GM19025 (cell line): ENCODE measurements around the gene RBM22.
"Not testable (repeated sequence)": the region's sequence is repeated elsewhere in the genome, so short reads cannot be mapped to it uniquely, and the experiment has no call there.

Experiments used
- ATAC-seq: cut with Tn5 transposase; IDR thresholded peaks from one replicate; pipeline ENCODE4 v1.9.1; 2021; ENCODE audit warnings: mild to moderate bottlenecking, low read depth, moderate library complexity; ENCODE audit not compliant: unreplicated experiment

The RBM22 gene

GRCh38 chr5:150700594-150701377, at the start of gene RBM22:
RBM22 (minus strand) TSS chr5:150701062; CDS start chr5:150700985, 77 bp downstream.
- ATAC-seq: peak; percentile 96

GRCh38 chr5:150750469-150750868, 49.6 kb upstream of the RBM22 start:
- no peak for ATAC-seq

DNA sequence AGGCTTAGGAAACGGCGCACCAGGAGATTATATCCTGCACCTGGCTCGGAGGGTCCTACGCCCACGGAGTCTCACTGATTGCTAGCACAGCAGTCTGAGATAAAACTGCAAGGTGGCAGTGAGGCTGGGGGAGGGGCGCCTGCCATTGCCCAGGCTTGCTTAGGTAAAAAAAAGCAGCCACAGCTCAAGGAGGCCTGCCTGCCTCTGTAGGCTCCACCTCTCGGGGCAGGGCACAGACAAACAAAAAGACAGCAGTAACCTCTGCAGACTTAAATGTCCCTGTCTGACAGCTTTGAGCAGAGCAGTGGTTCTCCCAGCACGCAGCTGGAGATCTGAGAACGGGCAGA, 42.3 kb upstream of the RBM22 start:
- not testable (repeated sequence) for ATAC-seq

- not testable (repeated sequence) for ATAC-seq
Observed at GRCh38 chr5:150742455-150743141, 41.7 kb upstream of the RBM22 start.

- ATAC-seq: no peak
Observed at GRCh38 chr5:150740992-150741391, 40.1 kb upstream of the RBM22 start.

DNA sequence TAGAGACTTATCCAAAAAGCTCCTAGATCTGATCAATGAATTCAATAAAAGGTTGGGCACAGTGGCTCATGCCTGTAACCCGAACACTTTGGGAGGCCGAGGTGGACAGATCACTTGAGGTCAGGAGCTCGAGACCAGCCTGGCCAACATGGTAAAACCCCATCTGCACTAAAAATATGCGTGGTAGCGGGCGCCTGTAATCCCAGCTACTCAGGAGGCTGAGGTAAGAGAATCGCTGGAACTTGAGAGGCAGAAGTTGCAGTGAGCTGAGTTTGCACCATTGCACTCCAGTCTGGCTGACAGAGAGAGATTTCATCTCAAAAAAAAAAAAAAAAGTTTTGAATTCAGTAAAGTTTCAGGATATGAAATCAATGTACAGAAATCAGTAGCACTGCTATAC, 38.0 kb upstream of the RBM22 start:
- no peak for ATAC-seq

DNA sequence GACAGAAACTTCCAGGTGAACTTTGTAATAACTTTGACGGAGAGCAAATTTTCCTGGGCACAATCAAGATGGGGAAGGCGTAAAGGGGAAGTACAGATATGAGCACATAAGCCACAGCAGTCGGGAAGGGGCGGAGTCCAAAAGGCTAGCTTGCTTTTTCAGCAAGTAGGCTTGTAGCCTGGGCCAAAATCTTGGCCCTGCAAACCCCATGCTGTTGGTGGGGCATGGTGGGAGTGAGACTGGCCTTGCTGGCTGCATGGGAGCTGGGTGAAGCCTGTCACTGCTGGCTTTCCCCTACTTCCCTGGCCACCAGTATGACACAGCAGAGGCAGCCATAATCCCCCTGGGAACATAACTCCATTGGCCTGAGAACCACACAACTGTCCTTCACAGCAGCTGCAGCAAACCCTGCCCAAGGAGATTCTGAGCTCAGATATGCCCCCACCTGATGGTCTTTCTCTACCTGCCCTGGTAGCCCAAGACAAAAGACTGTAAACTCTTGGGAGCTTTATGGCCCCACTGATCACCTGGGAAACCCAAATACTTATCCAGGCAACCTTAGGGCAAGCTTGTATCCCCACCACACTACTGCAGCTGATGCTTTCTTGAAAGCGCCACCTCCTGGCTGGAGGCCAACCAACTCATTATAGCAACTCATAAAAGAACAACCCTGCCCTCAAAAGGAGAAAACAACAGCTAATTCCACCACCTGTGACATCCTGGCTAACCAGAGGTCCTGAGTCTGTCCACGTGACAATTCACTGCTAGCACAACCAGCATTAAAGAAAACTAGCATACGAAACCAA, 33.9 kb upstream of the RBM22 start:
- peak; percentile 79 for ATAC-seq

DNA sequence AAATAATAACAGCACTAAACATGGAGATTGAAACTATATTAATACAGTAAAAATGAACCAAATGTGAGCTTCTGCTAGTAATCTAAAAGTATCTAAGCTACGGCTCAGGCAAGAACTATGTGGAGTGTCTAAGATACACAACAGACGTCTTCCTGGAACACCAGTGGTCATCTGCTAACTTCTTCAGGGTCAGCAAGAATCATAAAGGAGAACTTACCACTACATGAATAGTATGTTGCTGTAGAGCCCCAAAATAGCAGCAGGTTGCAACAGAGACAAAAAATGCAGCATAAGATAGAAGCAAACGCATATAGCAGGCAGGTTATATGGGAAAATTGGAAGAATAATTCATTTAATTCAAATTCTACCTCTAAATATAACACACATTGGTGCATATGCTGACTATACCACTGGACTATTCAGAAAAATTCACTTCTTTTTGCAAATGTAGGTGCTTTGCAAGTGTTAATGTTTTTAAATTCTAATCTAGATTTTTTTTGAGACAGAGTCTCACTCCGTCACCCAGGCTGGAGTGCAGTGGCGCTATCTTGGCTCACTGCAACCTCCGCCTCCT, 30.9 kb upstream of the RBM22 start:
- no peak for ATAC-seq

- no peak for ATAC-seq
Observed at GRCh38 chr5:150729859-150730258, 29.0 kb upstream of the RBM22 start.

GRCh38 chr5:150723845-150724244, 23.0 kb upstream of the RBM22 start:
- ATAC-seq: no peak

- no peak for ATAC-seq
Observed at GRCh38 chr5:150710165-150710564, 9.3 kb upstream of the RBM22 start.

DNA sequence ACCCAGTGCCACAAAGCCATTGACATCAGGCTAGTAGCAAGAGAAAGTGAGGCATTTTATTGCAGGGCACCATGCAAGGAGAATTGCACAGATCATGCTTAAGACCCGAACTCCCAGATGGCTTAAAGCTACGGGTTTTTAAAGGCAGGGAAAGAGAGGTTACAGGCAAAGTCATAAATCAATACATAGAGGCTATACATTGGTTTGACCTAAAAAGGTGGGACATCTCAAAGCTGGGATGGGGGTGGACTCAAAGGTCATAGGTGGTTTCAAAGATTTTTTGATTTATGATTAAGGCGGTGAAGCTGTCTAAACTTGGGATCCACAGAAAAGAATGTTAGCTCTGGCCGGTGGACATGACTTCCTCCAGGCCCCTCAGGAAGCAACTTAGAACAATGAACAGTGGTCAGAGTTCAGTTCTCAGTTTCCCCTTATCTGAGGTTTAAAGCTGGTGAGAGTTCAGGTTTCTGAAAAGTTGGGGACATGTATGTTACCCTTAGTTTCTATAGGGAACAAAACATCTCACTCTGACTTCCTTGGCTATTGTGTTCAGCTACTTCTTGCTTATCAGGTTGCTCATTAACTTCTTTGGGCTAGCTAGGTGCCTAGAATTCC, 6.0 kb upstream of the RBM22 start:
- ATAC-seq: no peak

- ATAC-seq: no peak
Observed at GRCh38 chr5:150703762-150704161, 2.9 kb upstream of the RBM22 start.

DNA sequence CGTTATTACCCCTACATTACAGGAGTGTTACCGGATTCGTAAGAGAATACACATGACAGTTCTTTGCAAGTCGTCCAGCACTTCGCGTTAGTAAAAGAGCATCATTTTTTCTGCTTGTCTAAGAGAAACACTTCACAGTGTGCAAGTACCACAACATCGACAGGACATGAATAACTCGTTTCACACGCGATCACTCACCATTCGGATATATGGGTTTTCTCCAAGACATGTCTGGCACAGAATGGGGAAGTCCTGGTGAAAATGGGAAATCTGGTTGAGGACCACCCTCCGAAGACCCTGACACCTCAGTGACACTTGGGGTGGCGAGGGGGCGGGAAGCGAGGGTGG, 642 bp downstream of the RBM22 start:
- no peak for ATAC-seq

- ATAC-seq: no peak
Observed at GRCh38 chr5:150694612-150695011, 6.2 kb downstream of the RBM22 start.

- ATAC-seq: no peak
Observed at GRCh38 chr5:150692276-150692675, 8.6 kb downstream of the RBM22 start.

GRCh38 chr5:150690760-150691159, 10.1 kb downstream of the RBM22 start:
- ATAC-seq: no peak

DNA sequence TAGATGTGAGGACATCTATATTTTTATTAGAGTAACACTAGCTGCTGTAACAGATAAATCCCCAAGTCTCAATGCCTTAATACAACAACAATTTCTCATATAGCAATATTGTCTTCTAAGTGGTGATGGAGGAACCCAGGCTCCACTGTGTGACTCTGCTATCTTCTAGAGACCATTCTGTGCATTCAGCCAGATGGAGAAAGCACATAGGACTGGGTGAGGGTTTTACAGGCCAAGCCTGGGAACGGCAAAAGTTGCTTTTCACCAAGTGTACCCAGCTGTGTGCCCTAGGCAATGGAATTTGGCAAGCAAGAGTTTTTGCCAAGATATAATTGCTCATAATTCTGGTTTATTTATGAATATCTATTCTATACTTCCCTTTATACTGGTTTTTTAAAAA, 11.7 kb downstream of the RBM22 start:
- ATAC-seq: no peak

GRCh38 chr5:150676578-150676977, 24.3 kb downstream of the RBM22 start:
- no peak for ATAC-seq

DNA sequence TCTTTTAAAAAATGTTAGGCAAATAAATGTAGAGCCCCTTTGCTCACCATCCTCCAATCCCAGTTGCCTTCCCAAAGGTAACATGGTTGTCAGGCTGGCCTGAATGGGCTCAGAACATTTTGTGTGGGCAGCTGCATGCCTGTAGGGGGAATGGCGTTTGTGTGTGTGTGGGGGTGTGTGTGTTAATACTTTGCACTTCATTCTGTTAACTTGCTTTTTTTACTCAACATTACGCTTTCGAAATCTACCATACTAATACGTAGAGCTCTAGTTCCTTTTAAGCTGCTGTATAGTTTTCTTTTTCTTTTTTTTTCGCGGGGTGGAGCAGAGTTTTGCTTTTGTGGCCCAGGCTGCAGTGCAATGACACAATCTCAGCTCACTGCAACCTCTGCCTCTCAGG, 25.8 kb downstream of the RBM22 start:
- no peak for ATAC-seq
